GM10248 (cell line): ENCODE results near the gene RAB3B.

Experiments
- CTCF ChIA-PET: fragments of 300-600 bp; sonication (Branson Sonifier 250); formaldehyde crosslinking; extraction: SDS; loops from one replicate; lab custom pipeline; 2021; ENCODE audit warnings: antibody characterized with exemption; lab: Yijun Ruan, JAX
- POLR2A ChIA-PET: fragments of 350-650 bp; sonication (Branson Sonifier 250); formaldehyde crosslinking; extraction: SDS; loops from one replicate; lab custom pipeline; 2020; ENCODE audit warnings: antibody characterized with exemption; lab: Yijun Ruan, JAX
- DNase-seq: peaks from one replicate; pipeline ENCODE4 v3.0.0; 2012; ENCODE audit errors: extremely low spot score
- CTCF ChIP-seq: IDR thresholded peaks from 2 replicates; pipeline ENCODE4 v1.5.1; 2012; ENCODE audit warnings: mild to moderate bottlenecking, low read depth; ENCODE audit errors: extremely low read depth, missing control alignments, control extremely low read depth

The RAB3B gene

GRCh38 chr1:51989582-51990477 is 670 bp downstream of the RAB3B start:
- no peak for TF ChIP-seq CTCF
- ChIA-PET POLR2A (interaction anchor here (0.6 kb wide), 2 partner anchors 127 to 1267 kb away, joined by 3 to 5 read pairs; no protein-coding TSS in a partner anchor), CTCF (interaction anchor here (1.0 to 1.2 kb wide), 2 partner anchors 10 to 21 kb away, joined by 3 read pairs; no protein-coding TSS in a partner anchor)
- peak; percentile 17 for DNase-seq

- CTCF ChIA-PET, result interaction anchor here (1.2 to 1.6 kb wide), 3 partner anchors 9 to 92 kb away, joined by 3 to 4 read pairs (median 3); no protein-coding TSS in a partner anchor
- DNase-seq, result no peak
- POLR2A ChIA-PET, result no interaction called here
- TF ChIP-seq CTCF, result no peak
These were observed 2.2 kb downstream of the RAB3B start for GRCh38 chr1:51988254-51988653.

GRCh38 chr1:51986718-51987117 is 3.8 kb downstream of the RAB3B start:
- DNase-seq, result no peak
- TF ChIP-seq CTCF, result no peak
- POLR2A ChIA-PET, result no interaction called here
- CTCF ChIA-PET, result interaction anchor here (1.0 to 1.7 kb wide), 6 partner anchors 10 to 90 kb away, joined by 3 to 5 read pairs (median 4); no protein-coding TSS in a partner anchor

GRCh38 chr1:51982161-51982560 is 8.3 kb downstream of the RAB3B start:
- no peak for DNase-seq
- POLR2A ChIA-PET, result no interaction called here
- no peak for TF ChIP-seq CTCF
- CTCF ChIA-PET, result interaction anchor here (0.8 to 1.6 kb wide), 2 partner anchors 73 to 85 kb away, joined by 3 to 8 read pairs; no protein-coding TSS in a partner anchor

- ChIA-PET POLR2A (no interaction called here), CTCF (interaction anchor here (0.8 to 1.6 kb wide), 2 partner anchors 72 to 85 kb away, joined by 3 to 8 read pairs; no protein-coding TSS in a partner anchor)
- no peak for TF ChIP-seq CTCF
- no peak for DNase-seq
These were observed 8.9 kb downstream of the RAB3B start for GRCh38 chr1:51981555-51981954.

GRCh38 chr1:51978099-51978498 is 12.4 kb downstream of the RAB3B start:
- TF ChIP-seq CTCF, result no peak
- POLR2A ChIA-PET, result interaction anchor here (0.5 kb wide), 1 partner anchor 1612 kb away, joined by 4 read pairs; no protein-coding TSS in a partner anchor
- CTCF ChIA-PET, result no interaction called here

More at GRCh38 chr1:51978099-51978498, 12.4 kb downstream of the RAB3B start:
- DNase-seq, result no peak
